GM18951 (cell line): ENCODE data around the gene HCFC1R1.

ENCODE experiments used
- POLR2A ChIP-seq: IDR thresholded peaks from 4 replicates; pipeline ENCODE4 v1.6.1; 2011; ENCODE audit warnings: mild to moderate bottlenecking; ENCODE audit not compliant: insufficient read length, insufficient read depth; ENCODE audit errors: extremely low read depth
- in situ Hi-C: fragments of 300-500 bp; cut with MboI; formaldehyde crosslinking; loops from one replicate; pipeline ENCODE4 v1.12.0; 2022; ENCODE audit warnings: low sequenced_read_pairs, mixed read lengths, inconsistent platforms; ENCODE audit not compliant: unreplicated experiment

HCFC1R1 gene

GRCh38 chr16:3035289-3035971 lies 11.7 kb upstream of the HCFC1R1 start:
- no peak for TF ChIP-seq POLR2A
- in situ Hi-C loops, result no loop called here

- in situ Hi-C loops, result no loop called here
- TF ChIP-seq POLR2A, result no peak
Measured at GRCh38 chr16:3032624-3033023, 8.9 kb upstream of the HCFC1R1 start.

DNA sequence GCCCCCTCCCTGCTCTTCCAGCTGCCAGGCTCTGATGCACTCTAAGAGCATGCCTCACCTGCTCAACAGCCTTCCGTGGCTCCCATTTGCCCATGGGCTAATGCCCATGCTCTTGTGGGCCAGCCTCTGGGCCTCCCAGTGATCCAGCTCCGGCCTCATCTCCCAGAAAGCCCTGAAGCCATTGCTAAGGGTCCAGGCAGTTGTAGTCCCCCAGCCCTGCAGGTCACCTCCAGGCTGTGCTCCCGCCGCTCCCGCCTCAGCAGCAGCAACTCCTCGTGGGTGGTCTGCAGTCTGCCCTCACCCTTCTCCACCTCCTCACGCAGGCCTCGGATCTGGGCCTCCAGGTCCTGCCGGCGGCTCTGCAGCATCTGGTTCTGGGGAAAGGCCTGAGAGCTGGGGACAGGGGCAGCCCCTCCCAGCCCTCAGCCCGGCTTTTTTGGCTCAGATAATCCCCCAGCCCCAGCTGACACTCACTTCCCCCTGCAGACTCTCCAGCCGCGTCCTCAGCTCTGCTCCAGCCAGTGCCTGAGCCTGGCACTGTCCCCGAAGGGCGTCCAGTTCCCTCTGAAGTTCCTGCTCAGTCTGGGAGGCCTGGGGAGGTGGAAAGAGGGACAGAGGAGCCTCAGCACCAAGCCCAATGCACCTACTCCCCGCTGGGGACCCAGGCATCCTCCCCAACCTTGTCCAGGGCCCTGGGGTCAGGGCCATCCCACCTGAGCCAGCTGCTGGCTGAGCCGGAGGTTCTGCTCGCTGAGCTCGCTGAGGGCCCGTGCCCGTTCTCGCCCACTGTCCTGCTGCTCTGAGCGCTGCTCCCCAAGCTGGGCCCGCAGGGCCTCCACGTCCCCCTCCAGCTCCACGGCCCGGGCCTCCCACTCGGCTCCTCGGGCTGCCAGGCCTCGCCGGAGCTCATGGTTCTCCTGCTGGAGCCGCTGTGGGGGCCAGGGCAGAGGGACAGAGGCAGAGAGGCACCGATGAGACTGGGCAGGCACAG lies 6.8 kb upstream of the HCFC1R1 start:
- in situ Hi-C loops, result no loop called here
- TF ChIP-seq POLR2A, result no peak

DNA sequence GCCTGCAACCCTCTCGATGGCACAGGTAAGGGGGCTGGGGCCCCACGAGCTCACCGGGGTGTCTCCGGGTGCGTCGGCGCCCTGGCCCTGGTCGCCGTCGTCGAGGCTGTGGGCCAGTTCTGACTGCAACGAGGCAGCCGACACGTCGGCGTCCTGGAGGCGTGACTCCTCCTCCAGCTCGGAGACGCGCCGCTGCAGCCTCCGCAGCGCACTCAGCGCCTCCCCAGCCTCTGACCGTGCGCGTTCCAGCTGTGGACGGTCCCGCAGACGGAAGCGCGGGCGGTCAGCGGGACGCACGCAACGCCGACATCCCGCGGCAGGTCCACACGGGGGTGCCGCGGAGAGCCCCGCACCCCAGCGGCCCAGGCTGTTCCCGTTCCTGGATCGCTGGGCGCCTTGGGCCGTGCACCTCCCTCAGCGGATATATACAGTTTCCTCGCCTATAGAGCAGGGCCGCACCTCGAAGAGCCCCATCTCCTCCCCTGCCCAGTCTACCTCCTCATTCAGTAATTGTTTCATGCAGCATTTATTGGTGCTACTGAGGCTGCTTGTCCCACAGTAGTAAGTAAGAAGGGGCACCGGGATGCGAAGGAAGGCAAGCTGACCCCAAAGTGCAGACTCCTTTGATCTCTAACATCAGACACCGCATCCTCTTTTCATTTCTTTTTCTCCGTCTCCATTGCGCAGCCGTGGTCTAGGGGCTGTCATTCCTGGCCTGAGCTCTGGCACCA lies 5.9 kb upstream of the HCFC1R1 start:
- in situ Hi-C loops, result no loop called here
- TF ChIP-seq POLR2A, result no peak

GRCh38 chr16:3028716-3029319 lies 5.1 kb upstream of the HCFC1R1 start:
- in situ Hi-C loops, result no loop called here
- TF ChIP-seq POLR2A, result no peak

- in situ Hi-C loops, result no loop called here
- peak; percentile 8 for TF ChIP-seq POLR2A
Measured at GRCh38 chr16:3027983-3028715, 4.4 kb upstream of the HCFC1R1 start.

DNA sequence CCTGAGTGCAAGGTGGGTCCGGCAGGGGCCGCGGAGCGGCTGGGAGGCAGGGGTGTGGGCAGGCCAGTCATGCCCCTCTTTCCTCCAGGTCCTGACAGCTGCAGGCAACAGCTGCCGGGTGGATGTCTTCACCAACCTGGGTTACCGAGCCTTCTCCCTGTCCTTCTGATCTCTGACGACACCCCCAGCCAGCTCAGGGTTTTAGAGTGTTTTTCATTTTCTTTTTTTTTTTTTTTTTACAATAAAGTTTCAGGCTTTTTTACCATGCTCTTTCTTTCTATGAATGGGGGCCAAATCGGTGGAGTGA lies 3.7 kb upstream of the HCFC1R1 start:
- no peak for TF ChIP-seq POLR2A
- in situ Hi-C loops, result no loop called here

- in situ Hi-C loops, result no loop called here
- no peak for TF ChIP-seq POLR2A
Measured at GRCh38 chr16:3026609-3027488, 3.1 kb upstream of the HCFC1R1 start.

GRCh38 chr16:3026003-3026378 lies 2.2 kb upstream of the HCFC1R1 start:
- in situ Hi-C loops, result no loop called here
- no peak for TF ChIP-seq POLR2A

- in situ Hi-C loops, result no loop called here
- TF ChIP-seq POLR2A, result no peak
Measured at GRCh38 chr16:3025032-3026002, 1.6 kb upstream of the HCFC1R1 start.

- TF ChIP-seq POLR2A, result no peak
- in situ Hi-C loops, result no loop called here
Measured at GRCh38 chr16:3023415-3023668, 400 bp downstream of the HCFC1R1 start.
